Activated CD4-positive, alpha-beta T cell treated with anti-CD3 and anti-CD28 coated beads, Interleukin-2, amount 10 ng/mL, durations not matched to agents 24 days and 14 days (primary cell): Measurements from ENCODE around the gene PER1. TPM values are rescaled to one million over a fixed set of nuclear protein-coding genes. Genes with fewer than 3 reads are reported as not detected.
A peak's percentile ranks its signal among the peaks of the same experiment; 100 is the strongest.

ENCODE experiments used
- DNase-seq: peaks from one replicate; pipeline ENCODE4 v3.0.0; 2022
- H3K27ac Mint-ChIP-seq: one replicate; pipeline ENCODE4 v1.8.0; 2022; ENCODE audit warnings: mild to moderate bottlenecking, mixed read lengths
- H3K27me3 Mint-ChIP-seq: one replicate; pipeline ENCODE4 v1.8.0; 2022; ENCODE audit warnings: mixed read lengths
- H3K36me3 Mint-ChIP-seq: one replicate; pipeline ENCODE4 v1.8.0; 2022; ENCODE audit warnings: low read depth, mild to moderate bottlenecking, mixed read lengths
- H3K4me1 Mint-ChIP-seq: one replicate; pipeline ENCODE4 v1.8.0; 2021; ENCODE audit warnings: mixed read lengths
- H3K4me3 Mint-ChIP-seq: one replicate; pipeline ENCODE4 v1.8.0; 2022; ENCODE audit warnings: mild to moderate bottlenecking, moderate library complexity, mixed read lengths
- H3K9me3 Mint-ChIP-seq: one replicate; pipeline ENCODE4 v1.8.0; 2021; ENCODE audit warnings: mixed read lengths
- intact Hi-C: fragments of 100-400 bp; cut with micrococcal nuclease; formaldehyde crosslinking; loops from one replicate; pipeline ENCODE4 v1.15.1; 2023
- total RNA-seq: library from RNA; stranded (reverse); gene quantifications from 2 replicates; pipeline ENCODE4 v1.2.3, GENCODE V29; 2022

PER1 gene
- total RNA-seq, 1 donor from 2014 or later = 41.7 TPM

- Mint-ChIP-seq H3K27me3 (peaks cover 51% of the 10 kb centered on the region), H3K4me1 (peaks cover 72% of the 10 kb centered on the region), H3K9me3 (no peaks in the 10 kb centered on the region), H3K4me3 (peak overlapping the region; percentile 91), H3K27ac (no peak overlapping the region), H3K36me3 (peaks cover 8% of the 10 kb centered on the region)
- intact Hi-C loops = loop anchor here (2.0 to 10.0 kb wide), 4 partner anchors 127 to 435 kb away; partner anchors contain the start of genes CTC1, PFAS, RPL26 and TP53
- peak; percentile 86 for DNase-seq
Observed at GRCh38 chr17:8121681-8122421, 30.4 kb downstream of the PER1 start.

DNA sequence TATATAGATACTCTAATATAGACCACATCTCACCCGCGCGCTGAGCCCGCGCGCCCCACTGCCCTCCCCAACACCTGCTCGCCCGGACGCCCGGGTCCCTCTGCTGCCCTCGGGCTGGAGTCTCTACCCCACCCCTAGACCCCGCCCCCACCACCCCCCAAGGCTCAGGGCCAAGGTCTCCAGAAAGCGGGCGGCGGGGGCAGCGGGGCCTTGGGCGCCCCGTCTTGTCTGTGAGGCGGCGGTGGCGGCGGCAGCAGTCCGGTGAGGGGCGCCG is 30.9 kb downstream of the PER1 start:
- peaks cover 71% of the 10 kb centered on the region for H3K4me1 Mint-ChIP-seq
- no peak overlapping the region for H3K27ac Mint-ChIP-seq
- peak overlapping the region; percentile 91 for H3K4me3 Mint-ChIP-seq

GRCh38 chr17:8120520-8121406 is 31.4 kb downstream of the PER1 start:
- Mint-ChIP-seq H3K27ac (peak overlapping the region; percentile 95), H3K4me3 (peak overlapping the region; percentile 91), H3K4me1 (peaks cover 67% of the 10 kb centered on the region), H3K9me3 (no peaks in the 10 kb centered on the region), H3K27me3 (peaks cover 60% of the 10 kb centered on the region), H3K36me3 (peaks cover 7% of the 10 kb centered on the region)
- intact Hi-C loops = loop anchor here (1.0 to 10.0 kb wide), 7 partner anchors 19 to 433 kb away; partner anchors contain the start of genes CTC1, PFAS, RPL26 and TP53
- peak; percentile 91 for DNase-seq

More for the DNA sequence above, 30.9 kb downstream of the PER1 start:
- H3K27me3 Mint-ChIP-seq = peaks cover 54% of the 10 kb centered on the region
- intact Hi-C loops = loop anchor here (2.0 to 10.0 kb wide), 4 partner anchors 127 to 434 kb away; partner anchors contain the start of genes CTC1, PFAS, RPL26 and TP53
- peaks cover 7% of the 10 kb centered on the region for H3K36me3 Mint-ChIP-seq
- DNase-seq = no peak
- H3K9me3 Mint-ChIP-seq = no peaks in the 10 kb centered on the region

GRCh38 chr17:8119581-8120519 is 32.4 kb downstream of the PER1 start:
- no peaks in the 10 kb centered on the region for H3K9me3 Mint-ChIP-seq
- peak overlapping the region; percentile 95 for H3K27ac Mint-ChIP-seq
- peak overlapping the region; percentile 91 for H3K4me3 Mint-ChIP-seq
- peaks cover 4% of the 10 kb centered on the region for H3K36me3 Mint-ChIP-seq
- peaks cover 62% of the 10 kb centered on the region for H3K27me3 Mint-ChIP-seq
- DNase-seq = peak; percentile 96
- intact Hi-C loops = loop anchor here (1.0 to 10.0 kb wide), 13 partner anchors 19 to 433 kb away; partner anchors contain the start of genes CTC1, PFAS, RNF227 and RPL26
- H3K4me1 Mint-ChIP-seq = peaks cover 60% of the 10 kb centered on the region

- Mint-ChIP-seq H3K27me3 (peaks cover 61% of the 10 kb centered on the region), H3K4me1 (peaks cover 51% of the 10 kb centered on the region), H3K9me3 (no peaks in the 10 kb centered on the region), H3K27ac (peak overlapping the region; percentile 92), H3K4me3 (peak overlapping the region; percentile 91), H3K36me3 (peaks cover 4% of the 10 kb centered on the region)
- intact Hi-C loops = loop anchor here (1.0 to 10.0 kb wide), 6 partner anchors 39 to 204 kb away; partner anchors contain the start of genes RNF227 and SLC25A35
- DNase-seq = peak; percentile 95
Observed at GRCh38 chr17:8118769-8119580, 33.2 kb downstream of the PER1 start.

- Mint-ChIP-seq H3K4me3 (peak within 1 kb of the TSS; percentile 91), H3K4me1 (peaks cover 44% of the 10 kb centered on the region), H3K9me3 (no peaks in the 10 kb centered on the region), H3K27me3 (peaks cover 59% of the 10 kb centered on the region), H3K27ac (peak within 1 kb of the TSS; percentile 92), H3K36me3 (peaks cover 4% of the 10 kb centered on the region)
- intact Hi-C loops = loop anchor here (2.0 to 10.0 kb wide), 4 partner anchors 45 to 203 kb away; partner anchors contain the start of genes RNF227 and SLC25A35
- DNase-seq = peak; percentile 69
Observed at GRCh38 chr17:8117980-8118768, 34.0 kb downstream of the PER1 start, which contains the start of gene ALOXE3. Gene ALOXE3 (minus strand): TSS chr17:8118514. CDS start chr17:8117990, 524 bp downstream.

DNA sequence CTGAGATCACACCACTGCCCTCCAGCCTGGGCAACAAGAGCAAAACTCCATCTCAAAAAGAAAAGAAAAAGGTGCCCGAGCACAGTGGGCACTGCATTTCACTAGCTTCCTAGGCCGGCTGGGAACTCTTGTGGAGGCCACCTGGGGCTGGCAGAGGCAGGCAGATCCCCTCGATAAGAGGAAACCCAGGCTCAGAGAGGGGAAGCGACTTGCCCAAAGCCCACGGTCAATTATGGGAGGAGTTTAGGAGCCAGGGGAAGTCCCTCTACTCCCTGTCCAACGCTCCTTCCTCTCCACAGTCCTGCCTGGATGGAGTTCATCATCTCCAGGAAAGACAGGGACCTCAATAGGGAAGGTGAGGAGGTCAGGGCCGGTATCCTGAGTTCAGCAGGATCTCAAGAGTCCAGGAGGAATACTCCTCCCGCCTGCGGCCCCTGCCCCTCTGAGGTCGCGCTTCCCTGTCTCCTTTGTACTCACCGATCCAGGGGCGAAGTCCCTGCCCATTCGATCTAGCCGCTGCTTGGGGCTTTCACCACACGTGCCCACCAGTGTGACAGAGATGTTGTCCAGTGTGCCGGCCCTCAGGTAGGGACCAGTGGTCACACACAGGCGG is 34.7 kb downstream of the PER1 start:
- peak; percentile 63 for DNase-seq
- Mint-ChIP-seq H3K4me1 (peaks cover 39% of the 10 kb centered on the region), H3K36me3 (peaks cover 4% of the 10 kb centered on the region), H3K27ac (no peak overlapping the region), H3K4me3 (peak overlapping the region; percentile 91), H3K9me3 (no peaks in the 10 kb centered on the region), H3K27me3 (peaks cover 60% of the 10 kb centered on the region)
- intact Hi-C loops = loop anchor here (10.0 kb wide), 1 partner anchor 203 kb away; the partner anchor contains the start of gene RNF227

DNA sequence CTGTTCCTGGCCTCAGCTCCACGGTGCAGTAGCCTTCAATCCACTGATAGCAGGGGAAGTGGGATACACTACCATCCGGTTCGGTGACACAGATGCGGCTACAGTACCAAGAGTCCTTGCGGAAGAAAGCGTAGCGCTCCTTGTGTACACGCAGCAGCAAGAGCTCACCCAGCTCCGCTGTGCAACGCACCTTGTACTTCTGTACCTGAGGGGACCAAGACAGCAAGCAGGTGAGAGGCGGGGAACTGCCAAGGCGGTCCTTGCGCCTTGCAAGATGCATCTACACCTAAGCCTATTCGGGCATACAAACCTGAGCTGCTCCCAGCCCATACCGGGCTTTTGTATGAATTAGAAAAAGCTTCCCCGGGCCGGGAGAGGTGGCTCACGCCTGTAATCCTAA is 35.4 kb downstream of the PER1 start:
- intact Hi-C loops = loop anchor here (10.0 kb wide), 1 partner anchor 202 kb away; the partner anchor contains the start of gene RNF227
- peaks cover 61% of the 10 kb centered on the region for H3K27me3 Mint-ChIP-seq

GRCh38 chr17:8110907-8111306 is 41.3 kb downstream of the PER1 start:
- Mint-ChIP-seq H3K4me1 (peaks cover 6% of the 10 kb centered on the region), H3K36me3 (no peaks in the 10 kb centered on the region), H3K27ac (peak overlapping the region; percentile 10)

More for the DNA sequence above, 35.4 kb downstream of the PER1 start:
- H3K9me3 Mint-ChIP-seq = no peaks in the 10 kb centered on the region
- no peak overlapping the region for H3K4me3 Mint-ChIP-seq
- H3K4me1 Mint-ChIP-seq = peaks cover 37% of the 10 kb centered on the region
- no peak overlapping the region for H3K27ac Mint-ChIP-seq
- no peak for DNase-seq
- H3K36me3 Mint-ChIP-seq = peaks cover 4% of the 10 kb centered on the region

DNA sequence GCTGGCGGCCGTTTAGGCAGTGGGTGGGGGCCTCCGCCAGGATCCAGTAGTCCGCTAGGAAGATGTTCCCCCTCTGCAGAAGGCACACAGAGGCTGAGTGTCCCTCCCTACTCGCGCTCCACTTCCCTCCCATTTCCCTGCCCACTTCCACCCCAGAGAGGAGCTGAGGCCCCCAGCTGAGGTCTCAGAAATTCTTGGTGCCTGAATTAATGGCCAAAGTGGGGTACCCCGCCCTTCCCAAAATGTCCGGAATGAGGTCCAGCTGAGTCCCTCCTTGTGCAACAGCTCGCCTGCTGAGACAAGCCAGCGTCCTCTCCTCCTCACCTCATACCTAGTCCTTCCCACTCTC is 41.8 kb downstream of the PER1 start:
- Mint-ChIP-seq H3K27me3 (peaks cover 47% of the 10 kb centered on the region), H3K9me3 (no peaks in the 10 kb centered on the region), H3K4me1 (peaks cover 6% of the 10 kb centered on the region), H3K4me3 (no peak overlapping the region), H3K36me3 (no peaks in the 10 kb centered on the region), H3K27ac (no peak overlapping the region)
- intact Hi-C loops = loop anchor here (2.0 to 10.0 kb wide), 3 partner anchors 16 to 196 kb away; partner anchors contain the start of gene RNF227
- no peak for DNase-seq

More at GRCh38 chr17:8110907-8111306, 41.3 kb downstream of the PER1 start:
- intact Hi-C loops = loop anchor here (2.0 to 10.0 kb wide), 3 partner anchors 16 to 196 kb away; partner anchors contain the start of gene RNF227
- H3K9me3 Mint-ChIP-seq = no peaks in the 10 kb centered on the region
- no peak for DNase-seq
- peak overlapping the region; percentile 11 for H3K4me3 Mint-ChIP-seq
- peaks cover 49% of the 10 kb centered on the region for H3K27me3 Mint-ChIP-seq
